ENCODE results near the gene OSBPL5. TPM values are rescaled to one million over a fixed set of nuclear protein-coding genes. Genes with fewer than 3 reads are reported as not detected.

The OSBPL5 gene
- total and polyA plus RNA-seq, 10 donors, result 5.1 to 91.2 (median 51.0) TPM

DNA sequence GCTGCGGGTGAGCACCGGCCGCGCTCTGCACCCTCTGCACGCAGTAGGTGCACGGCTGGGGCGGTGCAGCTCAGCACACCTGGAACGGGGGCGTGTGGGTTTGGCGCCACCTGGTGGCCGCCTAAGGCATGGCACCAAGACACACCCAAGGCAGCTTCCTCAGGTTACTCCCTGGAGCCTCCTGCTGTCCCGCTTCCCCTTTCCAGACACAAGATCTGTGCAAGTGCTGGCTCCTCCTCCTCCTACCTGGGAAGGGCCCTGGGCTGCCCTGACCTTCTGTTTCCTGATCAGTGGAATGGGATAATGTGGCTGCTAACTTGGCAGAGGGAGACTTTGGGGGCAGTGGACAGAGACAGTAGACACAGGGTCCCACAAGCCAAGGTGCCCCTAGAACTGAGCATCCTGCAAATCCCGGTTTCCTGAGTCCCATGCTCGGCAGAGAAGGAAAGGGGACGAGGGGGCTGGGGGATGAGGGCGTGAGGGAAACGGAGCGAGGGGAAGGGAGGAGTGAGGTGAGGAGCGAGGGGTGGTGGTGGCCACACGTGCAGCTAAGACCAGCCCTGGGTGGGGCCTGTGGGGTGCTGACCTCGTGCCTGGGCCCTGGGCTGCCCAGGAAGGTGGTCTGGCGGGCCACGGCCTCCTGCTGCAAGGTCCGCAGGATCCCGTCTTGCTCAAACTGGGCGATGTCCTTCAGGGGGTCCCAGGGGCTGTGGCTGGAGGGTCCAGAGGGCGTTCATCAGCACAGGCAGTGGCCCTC, 73.1 kb downstream of the OSBPL5 start:
- Histone ChIP-seq H3K27ac (no peak overlapping the region), H3K9me3 (no peaks in the 10 kb centered on the region), H3K4me1 (peaks cover 4 to 52% (median 22%) of the 10 kb centered on the region in 6 donors), H3K36me3 (peaks cover 0 to 90% (median 22%) of the 10 kb centered on the region in 6 donors), H3K27me3 (replicated peaks in 1 of 7) (peaks cover 0 to 4% (median 0%) of the 10 kb centered on the region in 7 donors), H3K4me3 (no peak overlapping the region)
- WGBS, 5 donors, result 39 to 47% (median 43%) methylated on average over 25 to 27 of the region's 27 CpGs
- DNase-seq, result peak; percentile 93
- intact Hi-C loops (cut with DNase I; ENCODE audit: low total_unique reads), result loop anchor here (5.0 kb wide), 1 partner anchor 55 kb away; no protein-coding TSS in a partner anchor
- TF ChIP-seq POLR2AphosphoS5 (IDR thresholded peaks at IDR 0.05), result peak; percentile 24 to 76 (median 57)
- TF ChIP-seq CTCF (IDR thresholded peaks at IDR 0.05 in 8 of 11, conservative IDR thresholded peaks at IDR 0.05 in 3 of 11), result peak; percentile 93 to 99 (median 99)
- TF ChIP-seq POLR2A (IDR thresholded peaks at IDR 0.05), result no peak

- Histone ChIP-seq H3K27ac (no peak overlapping the region), H3K4me1 (peaks cover 4 to 48% (median 22%) of the 10 kb centered on the region in 6 donors), H3K27me3 (replicated peaks in 1 of 7) (peaks cover 0 to 4% (median 0%) of the 10 kb centered on the region in 7 donors), H3K9me3 (no peaks in the 10 kb centered on the region), H3K36me3 (peaks cover 0 to 84% (median 22%) of the 10 kb centered on the region in 6 donors), H3K4me3 (no peak overlapping the region)
- TF ChIP-seq POLR2AphosphoS5 (IDR thresholded peaks at IDR 0.05), result no peak
- TF ChIP-seq POLR2A (IDR thresholded peaks at IDR 0.05), result no peak
- no peak for TF ChIP-seq CTCF (IDR thresholded peaks at IDR 0.05 in 8 of 11, conservative IDR thresholded peaks at IDR 0.05 in 3 of 11)
- intact Hi-C loops (cut with DNase I; ENCODE audit: low total_unique reads), result loop anchor here (5.0 kb wide), 1 partner anchor 54 kb away; no protein-coding TSS in a partner anchor
- no peak for DNase-seq
- WGBS, 5 donors, result 73 to 78% (median 74%) methylated on average over 14 of the region's 14 CpGs
Measured at GRCh38 chr11:3091081-3091845, 73.8 kb downstream of the OSBPL5 start.

- TF ChIP-seq POLR2AphosphoS5 (IDR thresholded peaks at IDR 0.05) (peak in 1 of 3 donors; percentile 9), POLR2A (IDR thresholded peaks at IDR 0.05) (no peak)
- 87 to 94% (median 90%) methylated on average over 3 to 13 of the region's 13 CpGs for WGBS, 5 donors
- Histone ChIP-seq H3K27me3 (replicated peaks in 1 of 7) (peaks cover 0 to 4% (median 0%) of the 10 kb centered on the region in 7 donors), H3K4me3 (no peak overlapping the region), H3K27ac (no peak overlapping the region), H3K4me1 (peaks cover 2 to 39% (median 15%) of the 10 kb centered on the region in 6 donors), H3K36me3 (peaks cover 0 to 78% (median 22%) of the 10 kb centered on the region in 6 donors), H3K9me3 (no peaks in the 10 kb centered on the region)
- intact Hi-C loops (cut with DNase I; ENCODE audit: low total_unique reads), result loop anchor here (5.0 kb wide), 1 partner anchor 53 kb away; no protein-coding TSS in a partner anchor
- DNase-seq, result no peak
Measured at GRCh38 chr11:3090096-3090901, 74.8 kb downstream of the OSBPL5 start.
